HG02970 (cell line): Measurements from ENCODE around the gene ADGRL3.
"Not testable (repeated sequence)": the region's sequence is repeated elsewhere in the genome, so short reads cannot be mapped to it uniquely, and the experiment has no call there.

Experiments used
- ATAC-seq: cut with Tn5 transposase; IDR thresholded peaks from one replicate; pipeline ENCODE4 v1.9.1; 2021; ENCODE audit warnings: mild to moderate bottlenecking, moderate library complexity, moderate number of reproducible peaks; ENCODE audit not compliant: unreplicated experiment, low FRiP score

The ADGRL3 gene

DNA sequence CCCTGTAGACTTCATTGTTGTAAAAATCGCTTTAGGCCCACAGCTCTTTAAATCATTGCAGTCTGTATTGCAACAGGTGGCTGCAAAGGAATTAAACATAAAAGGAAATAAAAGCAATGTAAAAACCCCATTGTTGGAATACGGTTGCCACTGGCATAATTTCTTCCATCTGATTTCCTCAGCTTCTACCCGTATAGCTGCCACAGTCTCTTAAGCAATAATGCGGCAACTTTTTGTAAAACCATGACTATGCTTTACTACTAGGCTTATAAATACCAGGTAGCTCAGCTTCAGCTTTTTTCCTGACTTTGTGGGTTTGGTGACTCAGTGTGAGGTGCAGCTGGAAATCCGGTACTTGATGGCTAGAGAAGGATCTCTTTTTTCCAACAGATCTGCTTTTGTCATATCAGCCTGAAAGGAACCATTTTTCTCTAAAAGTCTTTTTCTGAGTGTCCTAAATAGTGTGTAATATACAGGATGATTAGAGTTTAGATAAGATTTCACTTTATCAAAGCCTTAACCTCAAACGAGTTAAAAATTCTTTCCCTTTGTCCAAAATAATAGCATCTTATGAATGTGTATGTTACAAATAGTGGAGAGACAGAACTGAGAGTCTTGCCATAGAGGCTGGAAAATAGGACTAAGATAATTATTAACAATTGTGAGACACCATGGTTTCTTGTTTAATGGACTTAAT is 268.0 kb downstream of the ADGRL3 start:
- no peak for ATAC-seq

DNA sequence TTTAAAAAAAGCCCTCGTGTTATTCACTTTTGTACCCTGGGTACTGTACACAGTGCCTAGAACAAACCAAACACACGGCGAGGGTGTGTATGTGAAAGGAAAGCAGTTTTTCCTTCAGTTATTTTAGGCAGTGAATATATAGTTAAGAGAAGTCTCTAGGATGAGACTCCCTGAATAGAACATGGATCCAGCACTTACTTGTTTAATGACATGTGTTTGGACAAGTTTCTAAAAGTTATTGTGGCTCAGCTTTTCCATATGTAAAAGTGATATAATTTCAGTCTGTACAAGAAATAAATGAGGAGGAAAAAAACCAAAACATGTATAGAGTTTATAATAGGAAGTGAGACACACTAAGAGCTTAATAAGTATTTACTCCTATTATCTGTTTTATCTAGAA is 273.2 kb downstream of the ADGRL3 start:
- ATAC-seq, result no peak

DNA sequence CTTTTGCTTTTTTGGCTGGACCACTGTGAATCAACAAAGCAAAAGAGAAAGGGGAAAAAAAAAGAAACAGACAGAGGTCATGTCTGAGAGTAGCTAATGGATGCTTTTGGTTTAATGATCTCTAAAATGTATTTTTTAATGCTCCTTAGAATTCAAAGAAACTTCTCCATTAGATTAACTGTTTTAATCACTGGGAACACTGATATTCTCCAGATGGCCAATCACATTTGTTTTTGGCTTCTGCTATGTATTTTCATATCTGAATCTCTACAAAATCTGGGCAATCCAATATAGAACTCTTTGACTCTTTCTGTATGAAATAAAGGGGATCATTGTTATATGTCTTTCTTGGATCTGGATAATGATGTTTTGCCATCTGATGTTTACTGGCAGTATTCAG is 278.2 kb downstream of the ADGRL3 start:
- ATAC-seq, result no peak

GRCh38 chr4:61485056-61485455 is 284.9 kb downstream of the ADGRL3 start:
- ATAC-seq, result no peak

DNA sequence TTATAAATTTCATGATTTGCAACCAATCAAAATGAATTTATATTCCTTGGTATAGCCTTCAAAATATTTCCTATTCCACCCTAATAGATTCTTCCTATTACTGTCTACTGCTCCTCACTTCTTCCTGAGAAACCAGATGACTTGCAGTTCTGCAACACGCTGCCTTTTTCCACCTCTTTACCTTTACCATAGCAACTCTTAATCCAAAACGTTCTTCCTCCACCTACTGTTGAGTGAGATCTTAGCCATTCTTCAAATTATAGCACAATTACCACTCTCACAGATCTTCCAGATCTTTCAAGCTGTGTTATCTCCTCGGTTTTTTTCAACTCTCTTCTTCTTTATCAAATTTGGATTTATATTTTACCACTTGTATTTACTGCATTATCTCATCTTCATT is 289.8 kb downstream of the ADGRL3 start:
- ATAC-seq, result no peak

DNA sequence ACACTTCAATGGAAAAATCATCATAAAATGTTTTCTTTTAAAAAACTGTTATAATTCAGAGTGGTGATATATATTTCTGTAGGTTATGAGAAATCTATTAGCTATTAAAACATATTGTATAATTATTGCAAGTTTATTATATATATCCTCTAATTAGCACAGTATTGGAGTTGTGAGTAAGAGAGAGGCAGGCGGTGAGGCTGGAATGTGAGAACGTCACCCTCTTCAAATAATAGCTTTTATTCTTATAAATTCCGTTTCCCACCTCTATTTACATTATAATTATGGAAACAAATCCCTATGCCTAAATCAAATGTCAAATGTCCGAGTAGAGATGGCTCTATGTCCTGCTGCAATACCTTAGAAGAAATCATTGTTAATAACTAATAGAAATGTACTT is 292.9 kb downstream of the ADGRL3 start:
- ATAC-seq, result no peak

DNA sequence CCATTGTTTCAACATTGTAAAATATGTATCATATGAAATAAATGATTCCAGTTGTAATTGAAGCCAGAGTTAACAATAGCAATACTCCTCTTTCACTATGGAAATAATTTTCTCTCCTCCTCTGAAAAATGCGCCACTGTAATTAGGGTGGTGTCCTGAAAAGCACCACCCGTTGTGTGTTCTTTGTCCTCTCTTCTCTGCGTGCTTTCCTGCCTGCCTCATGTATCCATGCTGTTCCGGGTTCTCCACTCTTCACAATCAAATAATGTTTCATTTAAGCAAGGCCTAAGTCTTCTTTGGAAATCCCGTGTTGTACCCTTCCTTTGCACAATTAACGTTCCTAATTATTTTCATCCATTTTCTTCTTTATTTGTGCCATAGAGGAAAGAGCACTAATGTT is 293.3 kb downstream of the ADGRL3 start:
- ATAC-seq, result no peak

DNA sequence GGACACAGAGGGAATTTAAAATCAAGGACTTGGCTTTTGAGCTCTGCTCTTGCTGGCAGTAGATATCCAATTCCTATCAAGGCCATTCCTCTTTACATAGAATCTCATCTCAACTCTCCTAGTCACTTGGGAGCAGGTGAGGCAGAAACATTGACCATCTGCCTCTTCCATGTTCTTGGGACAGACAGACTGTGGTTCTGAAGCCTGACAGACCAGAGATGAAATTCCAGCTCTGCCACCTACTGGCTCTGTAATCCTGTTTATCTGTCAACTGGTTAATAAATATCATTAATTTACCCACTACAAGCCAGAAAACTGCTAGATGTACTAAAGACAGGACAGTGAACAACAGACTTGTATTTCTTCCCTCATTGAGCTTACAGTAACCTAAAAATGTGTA is 300.8 kb downstream of the ADGRL3 start:
- ATAC-seq, result no peak

- no peak for ATAC-seq
Observed at GRCh38 chr4:61501812-61502211, 301.7 kb downstream of the ADGRL3 start.

GRCh38 chr4:61505773-61506685 is 305.9 kb downstream of the ADGRL3 start:
- ATAC-seq, result no peak

GRCh38 chr4:61507091-61507490 is 307.0 kb downstream of the ADGRL3 start:
- no peak for ATAC-seq

GRCh38 chr4:61509721-61510241 is 309.7 kb downstream of the ADGRL3 start:
- not testable (repeated sequence) for ATAC-seq

GRCh38 chr4:61511716-61512488 is 311.8 kb downstream of the ADGRL3 start:
- ATAC-seq, result no peak

DNA sequence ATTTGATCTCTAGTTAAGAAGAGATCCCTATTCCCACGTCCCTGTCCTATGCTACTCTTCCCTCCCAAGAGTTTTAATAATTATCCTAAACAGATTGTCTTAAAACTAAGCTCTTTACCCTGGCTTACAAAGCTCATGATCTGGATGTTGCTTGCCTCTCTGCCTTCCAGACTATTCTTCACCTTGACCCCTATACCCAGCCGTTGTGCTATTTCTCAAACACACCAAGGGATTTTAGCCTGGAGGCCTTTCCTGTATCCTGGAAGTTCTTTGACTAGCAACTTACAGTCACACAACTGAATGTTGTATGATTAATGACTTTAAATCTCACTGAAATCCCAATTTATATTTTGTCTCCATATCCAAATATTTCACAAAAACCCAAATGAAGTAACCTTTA is 314.9 kb downstream of the ADGRL3 start:
- no peak for ATAC-seq

GRCh38 chr4:61517144-61517543 is 317.0 kb downstream of the ADGRL3 start:
- no peak for ATAC-seq

GRCh38 chr4:61520166-61520565 is 320.0 kb downstream of the ADGRL3 start:
- ATAC-seq, result no peak

DNA sequence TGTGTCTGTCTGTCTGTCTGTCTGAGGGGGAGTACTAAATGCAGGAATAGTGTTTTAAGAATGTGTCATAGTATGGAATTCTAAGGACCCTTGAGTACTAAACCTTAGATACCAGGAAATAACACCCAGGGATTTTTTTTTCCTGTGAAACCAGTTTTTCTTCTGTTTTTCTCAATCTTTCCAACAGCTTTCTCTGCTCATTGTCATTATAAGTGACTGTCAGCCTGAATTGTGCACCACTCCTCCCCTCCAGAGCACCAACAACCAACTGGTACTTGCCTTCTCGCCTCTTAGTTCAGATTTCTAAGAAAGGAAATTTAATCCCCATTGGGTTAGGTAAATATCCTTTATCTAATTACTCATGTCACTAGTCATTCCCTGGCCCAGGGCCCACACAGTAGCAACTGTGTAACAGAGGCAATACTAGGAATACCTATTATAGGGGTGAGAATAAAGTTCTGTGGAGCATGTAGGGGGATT is 320.6 kb downstream of the ADGRL3 start:
- no peak for ATAC-seq

- no peak for ATAC-seq
Observed at GRCh38 chr4:61521451-61521850, 321.3 kb downstream of the ADGRL3 start.

DNA sequence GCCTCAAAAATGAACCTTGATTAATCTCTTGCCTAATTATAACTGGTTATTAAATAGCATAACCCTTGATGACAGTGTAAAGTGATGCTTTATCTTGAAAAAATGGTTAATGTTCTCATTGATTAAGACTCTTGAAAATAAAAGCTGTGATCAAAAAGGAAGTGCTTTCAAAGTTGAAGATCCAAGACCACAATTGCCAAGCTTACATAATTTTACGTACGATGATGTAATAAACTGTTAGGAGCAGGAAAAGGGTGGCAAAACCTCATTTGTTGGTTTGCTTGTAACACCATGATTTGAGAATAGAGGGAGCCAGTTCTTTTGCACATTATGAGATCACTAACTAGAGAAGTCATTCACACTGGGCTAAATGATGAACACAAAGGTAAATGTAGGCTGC is 322.2 kb downstream of the ADGRL3 start:
- ATAC-seq, result no peak

DNA sequence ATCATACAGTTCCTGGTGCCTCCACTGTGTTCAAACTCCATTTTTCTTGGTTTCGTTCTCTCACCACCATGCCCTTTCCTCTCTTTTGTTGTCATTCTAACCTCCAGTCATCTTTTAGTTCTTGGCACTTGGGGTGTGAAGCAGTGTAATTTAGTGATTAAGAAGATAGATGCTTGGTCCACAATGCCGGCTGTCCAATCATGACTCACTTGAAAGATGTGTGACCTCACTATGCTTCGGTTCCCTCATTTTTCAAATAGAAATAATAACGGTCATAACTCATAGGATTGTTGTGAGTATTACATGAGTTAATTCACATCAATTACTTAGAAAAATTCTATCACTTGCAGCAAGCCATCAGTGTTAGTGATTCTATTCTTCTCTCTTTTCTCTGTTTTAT is 327.8 kb downstream of the ADGRL3 start:
- no peak for ATAC-seq

- no peak for ATAC-seq
Observed at GRCh38 chr4:61528595-61528994, 328.5 kb downstream of the ADGRL3 start.
